Stomach (tissue), 9 donors: ENCODE data around the gene CNOT2. TPM values are rescaled to one million over a fixed set of nuclear protein-coding genes. Genes with fewer than 3 reads are reported as not detected.

ENCODE experiments used
- DNase-seq, 2 donors: peaks; one replicate each; pipeline versions ENCODE4 v3.0.0 to v3.0.0-alpha.2; 2013 to 2019
- H3K27ac ChIP-seq, 5 donors: fragments of 200-600 bp in 4 of 5; sonication (generic) in 4 of 5; one replicate each; pipeline ENCODE4 v1.5.1; 2013 to 2019; ENCODE audit warnings: mild to moderate bottlenecking in 1 of 5, moderate library complexity in 1 of 5
- H3K27me3 ChIP-seq, 3 donors: fragments of 200-600 bp; sonication (generic); one replicate each; pipeline ENCODE4 v1.5.1; 2017 to 2019; ENCODE audit warnings: mixed run types in 1 of 3
- H3K36me3 ChIP-seq, 4 donors: fragments of 200-600 bp; sonication (generic); 1 replicate in 3 of 4; 2 replicates in 1 of 4; pipeline ENCODE4 v1.5.1; 2016 to 2019
- H3K4me1 ChIP-seq, 4 donors: fragments of 200-600 bp; sonication (generic); one replicate each; pipeline ENCODE4 v1.5.1; 2016 to 2019
- H3K4me3 ChIP-seq, 4 donors: fragments of 200-600 bp; sonication (generic) in 3 of 4; one replicate each; pipeline ENCODE4 v1.5.1; 2016 to 2019; ENCODE audit warnings: mild to moderate bottlenecking in 1 of 4
- H3K9me3 ChIP-seq, 4 donors: fragments of 200-600 bp; sonication (generic); one replicate each; pipeline ENCODE4 v1.5.1; 2016 to 2019
- CTCF ChIP-seq, 7 experiments: fragments of 450-650 bp in 4 of 7; fragments of 200-600 bp in 3 of 7; sonication (generic) in 3 of 7; IDR thresholded peaks; one replicate each; pipeline ENCODE4 v1.5.1; 2016 to 2019; ENCODE audit warnings: antibody characterized with exemption in 7 of 7, control low read depth in 2 of 7, mild to moderate bottlenecking in 1 of 7
- EP300 ChIP-seq: sonication (generic); formaldehyde crosslinking; IDR thresholded peaks from one replicate; pipeline ENCODE4 v1.6.1; 2017; ENCODE audit warnings: antibody characterized with exemption
- POLR2A ChIP-seq, 4 donors: fragments of 450-650 bp; IDR thresholded peaks; one replicate each; pipeline ENCODE4 v1.6.1; 2016; ENCODE audit warnings: antibody characterized with exemption in 4 of 4, control low read depth in 2 of 4, mild to moderate bottlenecking in 1 of 4, moderate library complexity in 1 of 4
- POLR2AphosphoS5 ChIP-seq, 3 donors: sonication (generic); formaldehyde crosslinking; IDR thresholded peaks; one replicate each; pipeline ENCODE4 v1.6.1; 2016; ENCODE audit warnings: antibody characterized with exemption in 3 of 3
- WGBS, 5 donors: extraction: QIAGEN DNeasy Blood & Tissue Kit in 3 of 5; methylation state at CpG; one replicate each; pipeline versions ENCODE4 v1.1.5 to v1.1.7; 2013 to 2018; 5-methylcytosine and 5-hydroxymethylcytosine counted together
- intact Hi-C: fragments of 100-400 bp; cut with DNase I; formaldehyde crosslinking; loops from one replicate; pipeline ENCODE4 v1.15.1; 2023; ENCODE audit warnings: low total_unique reads
- polyA plus RNA-seq, 3 donors: library from polyadenylated mRNA; stranded (reverse); fragments of 200-250 nt; gene quantifications; one replicate each; pipeline ENCODE4 v1.2.3, GENCODE V29; 2013
- total RNA-seq, 5 donors: library from RNA; depleted of rRNA; stranded (reverse); fragments of >200 nt; gene quantifications; one replicate each; pipeline versions ENCODE4 v1.1.0 to v1.2.3, GENCODE V29; 2014 to 2016
- donor health status: healthy with polysubstance abuse.
- donor health status: Bipolar disorder and iron deficiency.
- donor health status: healthy.

The CNOT2 gene
- total and polyA plus RNA-seq, 8 donors, result 18.0 to 237 (median 60.0) TPM

- peaks cover 0 to 8% (median 4%) of the 10 kb centered on the region in 4 donors for H3K36me3 ChIP-seq
- TF ChIP-seq POLR2A (IDR thresholded peaks at IDR 0.05) (no peak), POLR2AphosphoS5 (IDR thresholded peaks at IDR 0.05) (no peak), EP300 (no peak), CTCF (IDR thresholded peaks at IDR 0.05) (no peak)
- no peaks in the 10 kb centered on the region for H3K27me3 ChIP-seq
- peaks cover 0 to 6% (median 0%) of the 10 kb centered on the region in 4 donors for H3K4me1 ChIP-seq
- H3K9me3 ChIP-seq, result no peaks in the 10 kb centered on the region
- 50 to 85% (median 80%) methylated on average over 3 of the region's 3 CpGs for WGBS, 5 donors
- intact Hi-C loops, result no loop called here
- DNase-seq, result peak in 1 of 2 donors; percentile 20
- no peak overlapping the region for H3K4me3 ChIP-seq
- H3K27ac ChIP-seq, result no peak overlapping the region
Measured at GRCh38 chr12:70317781-70318180, 74.5 kb downstream of the CNOT2 start.

- Histone ChIP-seq H3K4me1 (peaks cover 0 to 6% (median 0%) of the 10 kb centered on the region in 4 donors), H3K27ac (no peak overlapping the region), H3K9me3 (no peaks in the 10 kb centered on the region), H3K4me3 (no peak overlapping the region), H3K27me3 (no peaks in the 10 kb centered on the region), H3K36me3 (peaks cover 0 to 11% (median 4%) of the 10 kb centered on the region in 4 donors)
- WGBS, 5 donors, result 77 to 83% (median 79%) methylated on average over 4 of the region's 4 CpGs
- TF ChIP-seq POLR2A (IDR thresholded peaks at IDR 0.05) (no peak), CTCF (IDR thresholded peaks at IDR 0.05) (no peak), POLR2AphosphoS5 (IDR thresholded peaks at IDR 0.05) (no peak), EP300 (no peak)
- no peak for DNase-seq
- intact Hi-C loops, result no loop called here
Measured at GRCh38 chr12:70319605-70320004, 76.4 kb downstream of the CNOT2 start.

GRCh38 chr12:70321191-70321590 lies 78.0 kb downstream of the CNOT2 start:
- intact Hi-C loops, result no loop called here
- Histone ChIP-seq H3K4me1 (peaks cover 0 to 6% (median 0%) of the 10 kb centered on the region in 4 donors), H3K9me3 (no peaks in the 10 kb centered on the region), H3K4me3 (no peak overlapping the region), H3K27me3 (no peaks in the 10 kb centered on the region), H3K27ac (no peak overlapping the region), H3K36me3 (peaks cover 0 to 11% (median 4%) of the 10 kb centered on the region in 4 donors)
- DNase-seq, result no peak
- TF ChIP-seq EP300, result no peak
- TF ChIP-seq POLR2AphosphoS5 (IDR thresholded peaks at IDR 0.05), result no peak
- TF ChIP-seq POLR2A (IDR thresholded peaks at IDR 0.05), result no peak
- no peak for TF ChIP-seq CTCF (IDR thresholded peaks at IDR 0.05)
- WGBS, 5 donors, result 85 to 96% (median 91%) methylated on average over 2 of the region's 2 CpGs

GRCh38 chr12:70327541-70327940 lies 84.3 kb downstream of the CNOT2 start:
- intact Hi-C loops, result no loop called here
- WGBS, 5 donors, result 97 to 100% (median 98%) methylated on average over 2 of the region's 2 CpGs
- H3K27ac ChIP-seq, result no peak overlapping the region
- H3K9me3 ChIP-seq, result no peaks in the 10 kb centered on the region
- H3K4me3 ChIP-seq, result no peak overlapping the region
- H3K27me3 ChIP-seq, result no peaks in the 10 kb centered on the region
- TF ChIP-seq POLR2A (IDR thresholded peaks at IDR 0.05), result no peak
- no peak for TF ChIP-seq POLR2AphosphoS5 (IDR thresholded peaks at IDR 0.05)
- no peak for TF ChIP-seq CTCF (IDR thresholded peaks at IDR 0.05)
- TF ChIP-seq EP300, result no peak
- DNase-seq, result no peak
- peaks cover 0 to 14% (median 6%) of the 10 kb centered on the region in 4 donors for H3K36me3 ChIP-seq
- H3K4me1 ChIP-seq, result no peaks in the 10 kb centered on the region
